Measurements from ENCODE around the gene PHOSPHO1.

The PHOSPHO1 gene

DNA sequence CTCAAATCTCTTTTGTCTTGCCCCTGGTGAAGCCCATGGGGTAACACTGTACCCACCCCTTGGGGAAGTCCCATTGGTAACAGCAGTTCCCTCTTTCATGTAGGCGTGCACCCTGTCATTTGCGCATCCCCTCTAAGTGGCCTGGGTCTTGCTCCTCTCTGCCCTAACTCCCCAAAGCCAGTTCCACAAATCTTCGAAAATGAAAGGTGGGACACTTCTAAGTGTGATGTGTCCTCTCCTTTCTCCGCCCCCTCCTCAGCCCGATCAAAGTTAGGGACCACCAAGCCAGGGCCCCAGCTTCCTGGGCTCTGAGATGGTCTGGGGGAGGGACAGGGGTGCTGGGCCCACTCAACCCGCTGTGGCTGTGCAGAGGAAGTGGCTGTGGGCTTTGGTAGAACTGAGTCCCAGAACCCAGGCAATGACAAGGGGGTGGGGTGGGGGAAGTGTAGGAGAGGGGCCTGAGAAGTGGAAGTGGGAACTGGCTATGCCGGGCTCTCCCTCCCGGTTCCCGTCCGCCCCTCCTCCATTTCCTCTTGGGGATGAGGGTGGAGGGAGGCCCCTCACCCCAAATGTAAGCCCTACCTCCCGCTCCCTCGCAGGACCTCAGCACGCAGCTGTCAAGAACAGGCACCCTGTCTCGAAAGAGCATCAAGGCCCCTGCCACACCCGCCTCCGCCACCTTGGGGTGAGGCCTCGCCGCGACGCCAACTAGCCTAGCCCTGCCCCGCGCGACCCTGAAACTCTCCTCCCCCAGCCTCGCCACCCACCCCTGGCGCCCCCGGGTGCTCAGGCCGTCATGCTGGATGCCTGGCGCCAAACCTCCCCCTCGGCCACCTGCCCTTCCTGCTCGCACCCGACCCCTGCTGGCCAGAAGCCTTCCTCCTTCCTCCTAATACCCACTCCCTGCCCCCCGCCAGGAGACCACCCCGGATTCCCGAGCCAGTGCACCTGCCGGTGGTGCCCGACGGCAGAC lies 11.4 kb downstream of the PHOSPHO1 start:
- DNase-seq (ENCODE audit: low spot score): no peak

DNA sequence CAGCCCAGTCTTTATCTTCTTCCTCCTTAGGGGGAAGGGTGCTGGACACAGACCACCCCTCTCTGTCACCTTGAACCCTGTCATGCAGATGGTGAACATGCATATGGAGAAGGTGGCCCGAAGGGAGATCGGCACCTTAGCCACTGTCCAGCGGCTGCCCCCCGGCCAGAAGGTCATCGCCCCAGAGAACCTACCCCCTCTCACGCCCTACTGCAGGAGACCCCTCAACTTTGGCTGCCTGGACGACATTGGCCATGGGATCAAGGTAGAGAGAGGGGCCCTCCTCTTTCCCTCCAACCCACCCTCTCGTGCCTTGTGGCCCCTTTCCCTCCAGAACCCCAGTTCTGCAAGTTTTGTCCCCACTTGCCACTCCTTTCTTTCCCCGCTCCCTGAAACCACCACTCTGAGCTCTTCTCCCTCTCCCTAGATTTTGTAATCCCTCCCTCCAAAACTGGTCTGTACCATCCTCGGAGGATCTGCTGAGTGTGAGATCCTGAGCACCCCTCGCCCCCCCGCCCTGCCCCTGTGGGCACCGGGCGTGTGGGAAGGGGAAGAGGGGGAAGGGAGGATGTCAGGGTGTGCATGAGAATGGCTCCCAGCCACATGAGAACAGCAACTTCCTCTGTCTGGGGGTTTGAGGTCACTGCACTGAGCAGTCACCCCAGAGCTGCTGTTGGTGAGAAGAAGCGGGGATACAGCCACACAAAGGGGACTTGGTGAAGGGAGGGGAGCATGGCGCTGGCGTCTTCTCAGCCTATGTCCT lies 12.8 kb downstream of the PHOSPHO1 start:
- no peak for DNase-seq (ENCODE audit: low spot score)

DNA sequence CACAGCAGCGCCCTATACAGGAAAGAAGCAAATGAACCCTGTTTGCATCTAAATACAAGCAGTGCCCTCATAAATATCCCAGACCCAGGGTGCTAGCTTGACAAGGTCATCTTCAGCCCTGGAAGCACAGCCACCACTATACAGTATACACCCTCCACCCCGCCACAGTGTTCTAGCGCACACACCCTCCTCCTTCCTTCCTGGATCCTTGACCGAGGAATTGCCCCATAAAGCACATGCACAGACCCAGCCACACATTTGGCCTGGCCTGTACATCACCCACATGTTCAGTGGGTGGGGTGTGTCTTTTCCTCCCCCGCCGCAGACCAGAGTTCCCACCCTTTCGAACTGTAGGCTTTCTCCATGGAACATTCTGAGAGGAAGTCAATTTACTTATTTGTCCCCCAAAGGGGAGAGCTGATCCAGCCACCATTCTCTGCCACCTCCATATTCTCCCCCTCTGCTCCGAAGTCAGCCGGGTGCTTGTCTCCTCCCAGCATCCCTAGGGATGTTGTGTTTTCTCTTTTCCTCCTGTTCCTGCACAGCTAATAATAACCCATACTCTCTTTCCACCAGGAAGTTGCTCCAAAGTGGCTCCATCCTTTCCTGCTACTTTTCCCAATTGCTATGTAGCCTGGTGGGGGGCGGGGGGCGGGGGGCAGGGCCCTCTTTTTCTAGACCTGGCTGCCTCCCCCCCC lies 13.5 kb downstream of the PHOSPHO1 start:
- no peak for DNase-seq (ENCODE audit: low spot score)

DNA sequence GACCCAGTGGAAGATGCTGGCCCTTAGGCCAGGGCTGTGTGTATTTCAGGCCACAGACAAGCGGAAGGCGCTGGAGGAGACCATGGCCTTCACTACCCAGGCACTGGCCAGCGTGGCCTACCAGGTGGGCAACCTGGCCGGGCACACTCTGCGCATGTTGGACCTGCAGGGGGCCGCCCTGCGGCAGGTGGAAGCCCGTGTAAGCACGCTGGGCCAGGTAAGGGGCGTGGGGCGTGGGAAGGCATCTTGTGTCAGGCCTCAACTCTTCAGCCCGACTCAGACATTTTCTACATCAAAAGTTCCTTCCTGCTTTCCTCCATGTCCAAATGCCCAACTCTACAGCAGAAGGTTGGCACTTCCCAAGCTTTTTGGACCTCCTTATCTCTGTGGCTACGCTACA lies 14.1 kb downstream of the PHOSPHO1 start:
- no peak for DNase-seq (ENCODE audit: low spot score)

DNA sequence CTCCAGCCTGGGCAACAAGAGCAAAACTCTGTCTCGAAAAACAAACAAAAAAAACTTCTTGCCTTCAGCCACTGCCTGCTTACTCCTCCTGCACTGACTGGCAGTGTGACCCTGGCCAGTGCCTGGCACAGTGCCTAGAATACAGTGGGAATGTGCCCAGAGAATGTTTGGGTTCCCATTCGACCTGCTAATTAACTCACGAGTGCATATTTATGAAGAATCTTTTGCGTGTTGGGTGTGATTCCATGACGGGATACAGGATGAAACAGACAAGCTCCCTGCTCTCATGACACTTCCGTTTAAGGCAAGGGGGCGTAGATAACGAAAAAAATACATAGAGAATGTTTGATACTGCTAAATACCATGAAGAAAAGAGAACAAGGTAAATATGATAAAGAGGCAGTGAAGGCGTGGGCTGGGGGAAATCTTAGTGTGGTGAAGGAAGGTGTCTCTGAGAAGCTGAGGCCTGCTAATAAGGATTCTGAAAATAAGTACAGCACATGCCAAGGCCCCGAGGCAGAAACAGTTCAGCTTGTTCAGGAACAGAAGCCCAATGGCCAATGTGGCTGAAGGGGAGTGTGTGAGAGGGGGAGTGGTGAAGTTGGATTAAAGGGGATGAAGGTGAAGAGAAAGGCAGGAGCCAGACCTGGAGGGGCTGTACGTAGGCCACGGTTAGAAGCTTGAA lies 15.8 kb downstream of the PHOSPHO1 start:
- DNase-seq (ENCODE audit: low spot score): no peak

DNA sequence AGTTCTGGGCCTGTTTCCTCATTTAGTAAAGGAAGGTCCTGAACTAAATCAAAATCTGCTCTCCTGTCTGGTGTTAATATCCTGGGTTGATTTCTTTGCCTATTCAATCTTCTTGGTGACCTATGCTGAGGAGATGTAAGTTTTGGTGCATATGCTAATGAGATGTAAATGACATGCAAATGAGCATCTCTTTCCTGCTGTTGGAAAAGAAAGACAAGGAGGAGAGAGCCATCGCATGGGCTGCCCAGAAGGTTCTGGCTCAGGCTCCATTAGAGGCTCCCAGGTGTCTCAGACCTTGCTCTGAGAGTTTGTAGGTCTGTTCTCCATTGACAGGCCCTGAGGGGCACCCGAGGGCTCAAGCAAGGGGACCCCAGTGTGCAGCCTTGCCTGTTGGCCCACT lies 16.7 kb downstream of the PHOSPHO1 start:
- DNase-seq (ENCODE audit: low spot score): no peak

DNA sequence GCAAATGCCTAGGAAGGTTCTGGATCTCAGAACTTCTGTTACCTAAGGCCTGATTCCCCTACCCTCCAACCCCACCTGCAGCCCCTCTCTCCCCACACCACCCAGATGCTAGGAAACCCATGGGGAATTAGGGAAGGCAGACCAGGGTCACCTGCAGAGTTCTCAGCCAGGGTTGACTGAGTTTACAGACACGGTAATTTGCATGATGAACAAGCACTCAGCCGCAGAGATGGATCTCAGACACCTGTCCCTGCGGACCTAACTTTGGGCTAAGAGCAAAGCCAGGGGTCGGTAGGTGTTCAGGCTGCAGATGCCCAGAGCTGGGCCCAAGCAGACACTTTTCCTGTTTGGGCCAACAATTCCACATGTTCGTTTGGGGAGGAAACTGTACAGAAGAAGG lies 17.2 kb downstream of the PHOSPHO1 start:
- no peak for DNase-seq (ENCODE audit: low spot score)

DNA sequence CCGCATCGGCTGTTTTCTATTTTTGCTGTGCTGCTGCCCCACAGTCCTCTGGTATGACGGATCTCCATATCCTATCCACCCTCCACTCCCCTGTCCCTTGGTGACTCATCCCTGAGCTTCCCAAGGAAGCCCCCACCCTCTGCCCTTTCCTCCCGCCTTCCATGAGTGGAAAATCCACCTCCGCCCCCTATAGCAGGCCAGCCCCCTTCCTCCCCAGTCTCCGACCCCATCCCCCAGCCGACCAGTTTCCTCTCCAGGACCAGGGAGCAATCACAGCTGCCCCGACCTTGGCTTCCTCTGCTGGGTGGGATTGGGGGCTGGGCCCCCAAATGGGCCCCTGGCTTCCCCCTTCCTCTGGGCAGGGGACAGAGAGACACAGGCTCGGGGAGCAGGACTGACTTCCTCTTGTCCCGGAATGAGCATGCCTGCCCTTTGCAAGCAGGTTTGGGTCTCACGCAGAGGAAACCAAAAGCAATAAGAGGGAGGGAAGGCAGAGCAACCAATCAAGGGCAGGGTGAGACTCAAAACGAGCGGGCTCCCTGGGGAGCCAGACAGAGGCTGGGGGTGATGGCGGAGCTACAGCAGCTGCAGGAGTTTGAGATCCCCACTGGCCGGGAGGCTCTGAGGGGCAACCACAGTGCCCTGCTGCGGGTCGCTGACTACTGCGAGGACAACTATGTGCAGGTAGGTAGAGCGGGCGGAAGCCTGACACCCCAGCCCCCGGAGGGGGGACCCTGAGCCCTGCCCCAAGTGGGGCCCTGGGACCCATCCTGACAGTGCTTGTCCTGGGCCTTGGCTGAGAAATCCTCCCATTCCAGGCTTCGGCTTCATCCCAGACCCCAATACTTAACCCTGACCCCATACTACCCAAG lies 20.2 kb downstream of the PHOSPHO1 start, which contains the start of the genes ABI3 and GNGT2:
ABI3 (plus strand) TSS at position 550 of the 872 bp plus-strand sequence; CDS start at position 568, 18 bp downstream.
GNGT2 (minus strand) TSS at position 417 of the 872 bp plus-strand sequence. CDS start 3,152 bp downstream, outside the sequence.
- DNase-seq (ENCODE audit: low spot score): no peak

DNA sequence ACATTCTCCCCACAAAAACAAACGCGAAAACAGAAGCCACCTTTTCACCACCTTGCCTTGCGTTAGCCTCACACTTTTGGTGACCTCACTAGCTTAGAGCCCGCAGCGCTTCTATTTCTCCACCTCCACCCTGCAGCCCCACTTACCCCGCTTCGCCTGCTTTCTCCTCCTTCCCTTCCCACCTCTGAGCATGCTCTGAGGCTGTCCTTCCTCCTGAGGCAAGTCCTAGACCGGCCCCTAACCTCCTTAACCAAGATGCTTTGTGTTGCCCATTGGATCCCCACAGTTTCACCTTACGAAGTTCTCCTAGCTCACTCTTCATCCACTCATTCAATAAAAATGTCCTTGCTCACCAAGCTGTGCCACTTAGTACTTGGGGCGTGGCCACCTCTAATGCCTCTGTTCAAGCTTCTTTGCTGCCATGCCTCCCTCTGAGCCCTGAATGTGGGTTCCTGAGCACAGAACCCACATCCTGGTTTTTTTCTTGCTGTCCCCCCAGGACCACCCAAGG lies 21.5 kb downstream of the PHOSPHO1 start:
- no peak for DNase-seq (ENCODE audit: low spot score)

DNA sequence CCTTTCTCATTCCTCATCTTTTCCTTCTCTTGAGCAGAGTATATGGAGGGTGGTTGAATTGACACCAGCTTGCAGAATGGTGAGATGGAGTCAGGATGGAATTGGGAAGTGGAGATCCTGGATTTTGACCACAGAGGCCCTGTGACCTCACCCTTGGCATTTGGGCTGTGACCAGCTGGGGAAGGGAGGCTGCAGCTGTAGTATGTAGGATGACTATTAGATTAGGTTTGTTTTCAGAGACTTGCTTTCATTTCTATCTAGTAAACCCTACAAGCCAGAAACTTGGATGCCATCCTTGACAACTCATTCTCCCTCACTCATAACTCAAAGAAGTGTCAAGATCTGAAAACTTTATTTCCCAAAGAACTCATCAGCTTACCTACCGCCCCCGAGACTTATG lies 26.1 kb downstream of the PHOSPHO1 start:
- DNase-seq (ENCODE audit: low spot score): no peak

DNA sequence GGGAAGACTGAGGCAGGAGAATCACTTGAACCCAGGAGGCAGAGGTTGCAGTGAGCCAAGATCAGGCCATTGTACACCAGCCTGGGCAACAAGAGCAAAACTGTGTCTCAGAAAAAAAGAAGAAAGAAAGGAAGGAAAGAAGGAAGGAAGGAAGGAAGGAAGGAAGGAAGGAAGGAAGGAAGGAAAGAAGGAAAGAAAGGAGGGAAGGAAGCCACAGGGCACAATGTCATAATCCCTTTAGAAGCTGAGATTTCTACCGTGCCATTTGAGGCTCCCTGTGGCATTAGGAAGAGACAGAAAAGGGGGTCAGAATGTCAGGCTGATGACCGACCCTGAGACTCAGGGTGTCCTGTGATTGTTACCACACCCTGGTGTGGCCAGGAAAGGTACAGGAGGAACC lies 26.8 kb downstream of the PHOSPHO1 start:
- DNase-seq (ENCODE audit: low spot score): no peak

DNA sequence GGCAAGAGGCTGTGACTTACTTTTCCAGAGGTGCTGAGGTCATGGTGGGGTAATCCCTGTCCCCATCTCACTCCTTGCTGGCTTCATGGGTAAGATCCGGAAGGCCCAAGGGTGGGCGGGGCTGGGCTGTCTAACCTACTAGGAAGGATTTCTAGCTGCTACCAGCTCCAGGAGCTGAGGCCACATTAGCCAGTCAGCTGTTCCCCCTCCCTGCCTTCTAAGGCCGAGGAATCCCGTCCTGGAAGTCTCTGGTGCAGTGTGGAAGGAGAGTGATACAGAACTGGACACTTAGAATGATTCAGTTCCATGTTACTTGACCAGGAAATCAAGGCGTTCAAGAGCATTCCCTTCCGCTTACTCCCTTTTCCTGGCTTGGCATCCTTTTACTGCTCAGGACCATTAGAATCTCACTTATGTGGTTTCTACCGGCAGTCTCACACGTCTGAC lies 29.1 kb downstream of the PHOSPHO1 start:
- no peak for DNase-seq (ENCODE audit: low spot score)

DNA sequence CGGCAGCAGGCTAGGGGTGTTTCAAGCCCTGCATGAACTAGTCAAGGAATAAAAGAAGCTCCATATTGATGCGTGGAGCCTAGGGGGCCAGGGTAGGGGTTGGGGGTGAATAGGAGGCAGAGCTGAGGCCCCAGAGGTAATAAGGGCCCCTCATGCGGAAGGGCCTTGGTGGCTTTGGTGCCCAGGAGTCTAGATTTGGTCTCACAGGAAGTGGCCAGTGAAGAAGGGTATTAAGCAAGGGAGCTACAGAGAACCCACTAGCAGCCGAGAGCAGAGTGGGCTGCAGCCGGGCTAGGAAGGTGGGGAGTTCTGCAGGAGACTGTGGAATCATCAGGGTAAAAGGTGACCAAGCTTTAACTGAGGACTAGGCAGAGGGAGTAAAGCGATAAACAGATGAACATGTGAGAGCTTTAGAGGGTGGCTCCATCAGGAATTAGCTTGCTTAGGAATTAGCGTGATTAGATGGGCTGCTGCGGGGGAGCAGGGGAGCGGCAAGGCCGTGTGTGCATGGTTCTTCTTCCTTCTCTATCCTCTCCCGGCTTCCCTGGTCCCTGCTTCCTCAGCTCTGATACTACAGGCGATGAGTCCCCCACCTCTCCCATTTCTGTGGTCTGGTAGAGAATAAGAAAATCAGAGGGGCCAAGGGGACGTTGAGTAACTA lies 30.0 kb downstream of the PHOSPHO1 start:
- DNase-seq (ENCODE audit: low spot score): no peak

DNA sequence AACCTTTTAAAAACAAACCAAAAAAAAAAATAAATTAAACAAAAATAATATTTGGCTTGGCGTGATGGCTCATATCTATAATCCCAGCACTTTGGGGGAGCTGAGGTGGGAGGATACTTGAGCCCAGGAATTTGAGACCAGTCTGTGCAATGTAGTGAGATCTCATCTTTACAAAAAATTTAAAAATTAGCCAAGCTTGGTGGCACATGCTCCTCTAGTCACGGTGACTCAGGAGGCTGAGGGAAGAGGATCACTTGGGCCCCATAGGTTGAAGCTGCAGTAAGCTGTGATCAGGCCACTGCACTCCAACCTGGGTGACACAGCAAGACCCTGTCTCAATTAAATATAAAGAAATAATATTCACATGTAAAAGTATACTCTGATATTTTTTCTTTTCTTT lies 32.4 kb downstream of the PHOSPHO1 start:
- no peak for DNase-seq (ENCODE audit: low spot score)

DNA sequence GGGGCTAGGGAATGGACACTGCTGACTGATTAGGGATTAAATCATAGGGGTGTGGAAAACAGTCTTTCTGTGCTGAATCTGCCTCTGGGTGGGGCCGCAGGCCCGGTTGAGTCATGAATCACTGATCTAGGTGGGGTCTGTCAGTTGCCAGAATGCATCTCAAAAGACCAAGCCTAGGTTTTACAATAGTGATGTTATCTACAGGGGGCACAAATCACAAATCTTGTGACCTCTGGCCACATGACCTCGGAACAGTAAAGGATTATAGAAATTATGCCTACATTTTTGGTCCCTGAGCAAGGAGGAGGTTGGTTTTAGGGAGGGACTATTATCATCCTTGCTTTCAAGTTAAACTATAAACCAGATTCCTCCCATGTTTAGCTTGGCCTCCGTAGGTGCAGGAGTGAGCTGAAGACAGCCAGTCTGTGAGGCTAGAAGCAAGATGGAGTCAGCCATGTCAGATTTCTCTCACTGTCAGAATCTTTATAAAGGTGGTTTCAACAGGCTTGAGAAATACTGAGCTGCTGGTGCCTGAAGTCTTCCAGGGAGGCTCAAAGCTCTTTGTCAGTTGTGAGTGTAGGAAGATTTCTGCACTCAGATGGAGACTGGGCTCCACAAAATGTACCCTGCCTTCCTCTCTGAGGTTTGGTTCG lies 33.1 kb downstream of the PHOSPHO1 start:
- DNase-seq (ENCODE audit: low spot score): no peak

DNA sequence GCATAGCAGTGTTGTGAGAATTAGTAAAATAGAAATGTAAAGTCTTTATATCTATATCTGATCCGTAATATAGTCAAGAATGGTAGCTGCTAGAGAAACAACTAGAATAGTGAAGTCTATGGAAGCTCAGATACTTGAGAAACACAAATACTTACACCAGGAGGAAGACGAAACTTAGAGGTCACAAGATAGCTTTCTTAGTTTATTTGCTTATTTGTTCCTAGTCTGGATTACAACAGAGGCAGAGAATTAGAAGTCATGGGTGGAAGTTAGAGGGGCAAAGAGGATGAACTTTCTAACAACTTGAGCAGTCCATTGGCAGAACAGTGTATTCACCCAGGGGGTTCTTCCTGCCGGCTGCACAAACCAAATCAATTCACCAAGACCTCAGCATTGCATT lies 34.1 kb downstream of the PHOSPHO1 start:
- DNase-seq (ENCODE audit: low spot score): no peak

DNA sequence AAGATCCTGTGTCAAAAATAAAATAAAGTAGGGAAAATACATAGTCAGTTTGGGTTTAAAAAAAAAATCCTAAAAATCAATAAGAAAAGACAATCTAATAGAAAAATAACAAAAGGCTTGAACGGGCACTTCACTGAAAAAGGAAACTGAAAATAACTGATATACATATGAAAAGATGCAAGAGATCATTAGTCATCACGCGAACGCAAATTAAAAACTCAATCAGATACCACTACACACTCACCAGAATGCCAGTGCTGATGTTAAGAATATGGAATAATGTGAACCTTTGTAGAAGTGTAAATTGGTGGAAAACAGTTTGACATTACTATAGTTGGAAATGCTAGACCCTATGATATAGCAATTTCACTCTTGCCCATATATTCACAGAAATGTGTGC lies 34.8 kb downstream of the PHOSPHO1 start:
- no peak for DNase-seq (ENCODE audit: low spot score)

DNA sequence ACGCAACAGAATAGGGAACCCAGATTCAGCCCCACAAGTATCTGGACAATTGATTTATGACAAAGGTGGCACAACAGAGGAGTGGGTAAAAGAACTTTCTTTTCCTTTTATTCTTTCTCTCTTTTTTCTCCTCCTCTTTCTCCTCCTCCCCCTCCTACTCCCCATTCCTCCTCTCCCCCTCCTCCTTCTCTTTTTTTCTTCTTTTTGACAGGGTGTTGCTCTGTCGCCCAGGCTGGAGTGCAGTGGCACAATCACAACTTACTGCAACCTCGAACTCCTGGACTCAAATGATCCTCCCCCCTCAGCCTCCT lies 36.3 kb downstream of the PHOSPHO1 start:
- DNase-seq (ENCODE audit: low spot score): no peak

DNA sequence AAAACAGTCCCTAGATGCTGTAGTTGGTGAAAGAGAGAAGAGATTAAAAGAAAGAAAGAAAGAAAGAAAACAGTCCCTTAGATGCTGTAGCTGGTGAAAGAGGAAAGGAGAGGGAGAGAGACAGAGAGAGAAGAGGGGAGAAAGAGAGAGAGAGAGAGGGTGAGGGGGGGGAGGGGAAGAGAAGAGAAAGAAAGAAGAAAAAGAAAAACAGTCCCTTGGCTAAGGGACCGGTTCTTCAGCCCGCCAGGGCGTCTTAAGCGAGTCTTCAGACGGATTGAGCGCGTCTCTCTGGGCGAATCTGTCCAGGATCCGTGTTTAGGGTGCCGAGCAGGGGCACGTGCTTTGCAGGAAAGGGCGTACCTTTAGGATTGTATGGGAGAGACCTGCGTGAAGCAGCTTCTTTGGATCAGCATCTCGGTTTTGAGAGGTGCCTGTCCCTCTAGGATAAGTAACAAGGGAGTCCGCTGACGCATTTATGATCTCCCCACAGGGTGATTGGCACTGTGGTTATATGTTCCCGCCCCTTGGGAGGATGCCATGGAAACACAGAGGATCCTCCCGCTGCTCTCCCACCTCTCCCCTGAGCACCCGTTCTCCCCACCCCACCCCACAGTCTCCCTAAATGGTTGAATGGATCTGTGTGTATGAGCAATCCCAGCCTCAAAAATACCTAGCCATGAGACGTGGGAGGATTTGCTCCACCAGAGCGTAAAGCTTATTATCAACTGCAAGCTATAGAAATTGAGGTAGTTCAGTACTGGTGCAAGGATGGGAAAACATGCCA lies 36.9 kb downstream of the PHOSPHO1 start:
- DNase-seq (ENCODE audit: low spot score): no peak
